DND-41 (cell line): ENCODE measurements around the gene MEX3A.

Experiments used
- CTCF ChIP-seq: IDR thresholded peaks from 2 replicates; pipeline ENCODE4 v1.5.1; 2012; ENCODE audit warnings: borderline replicate concordance, low read length, moderate library complexity, mild to moderate bottlenecking; ENCODE audit not compliant: poor library complexity, severe bottlenecking; ENCODE audit errors: extremely low read depth
- EZH2 ChIP-seq: IDR thresholded peaks from 3 replicates; pipeline ENCODE4 v1.6.1; 2012; ENCODE audit warnings: borderline replicate concordance, low read depth, mild to moderate bottlenecking, moderate library complexity, low read length, inconsistent platforms; ENCODE audit not compliant: severe bottlenecking

DNA sequence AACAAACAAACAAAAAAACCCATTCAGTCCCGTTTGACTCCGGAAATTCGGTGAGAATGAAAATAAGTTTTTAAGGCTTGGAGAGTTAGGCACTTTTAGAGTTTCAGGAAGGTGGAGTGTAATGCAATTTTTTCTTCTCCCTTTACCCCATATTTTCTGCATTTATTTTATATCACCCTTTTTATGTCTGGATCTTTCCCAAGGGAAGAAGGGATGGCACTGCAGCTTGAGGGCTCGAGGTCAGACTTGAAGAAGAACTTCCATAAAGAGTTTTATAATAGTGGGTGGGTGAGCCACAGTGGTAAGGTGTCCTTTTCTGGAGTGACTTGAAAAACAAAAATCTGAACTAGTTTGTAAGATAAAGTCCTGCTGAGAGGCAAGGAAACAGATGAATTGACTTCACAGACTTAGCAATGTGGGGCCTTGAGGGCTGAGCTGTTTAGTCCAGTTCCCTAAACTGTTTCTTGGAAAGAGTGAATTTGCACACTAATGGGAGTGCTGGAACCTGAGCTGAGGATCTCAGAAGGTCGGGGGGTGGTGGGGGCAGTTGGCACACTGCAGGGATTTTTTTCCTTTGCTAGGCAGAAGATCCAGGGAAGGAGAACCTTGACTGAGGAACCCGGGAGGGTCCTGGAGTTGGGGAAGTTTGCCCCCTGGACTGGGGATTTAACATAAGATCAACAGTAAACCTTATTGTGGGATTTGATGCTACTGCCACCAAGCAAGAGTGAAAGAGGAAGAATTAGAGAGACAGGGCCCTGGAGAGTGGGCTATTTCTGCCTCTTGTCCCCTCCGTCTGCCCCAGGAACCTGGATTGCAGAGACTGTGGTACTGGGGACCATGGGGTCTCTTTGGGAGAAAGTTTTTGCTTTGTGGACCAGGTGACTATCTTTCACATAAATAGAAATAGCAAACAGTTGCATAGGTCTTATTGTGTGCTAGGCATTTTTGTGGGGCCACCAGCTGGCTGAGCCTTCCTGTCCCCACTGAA, 1.8 kb upstream of the MEX3A start:
- TF ChIP-seq CTCF (no peak), EZH2 (no peak)
